Activated CD4-positive, alpha-beta T cell treated with anti-CD3 and anti-CD28 coated beads, Interleukin-2, amount 10 ng/mL, durations not matched to agents 7 days and 5 days (primary cell): ENCODE data around the gene TRAPPC11. TPM values are rescaled to one million over a fixed set of nuclear protein-coding genes. Genes with fewer than 3 reads are reported as not detected.

Experiments
- CTCF ChIA-PET: fragments of 350-600 bp; sonication (Branson Sonifier 250); formaldehyde crosslinking; loops from one replicate; lab custom pipeline; 2021; ENCODE audit warnings: antibody characterized with exemption; lab: Charles Lee
- POLR2A ChIA-PET: fragments of 350-600 bp; sonication (Branson Sonifier 250); formaldehyde crosslinking; loops from one replicate; lab custom pipeline; 2021; ENCODE audit warnings: antibody characterized with exemption; lab: Charles Lee
- DNase-seq: peaks from one replicate; pipeline ENCODE4 v3.0.0-alpha.2; 2020
- H3K27ac Mint-ChIP-seq: one replicate; pipeline ENCODE4 v1.8.0; 2021; ENCODE audit warnings: mild to moderate bottlenecking, moderate library complexity, mixed read lengths
- H3K27me3 Mint-ChIP-seq: one replicate; pipeline ENCODE4 v1.8.0; 2021; ENCODE audit warnings: mixed read lengths
- H3K36me3 Mint-ChIP-seq: one replicate; pipeline ENCODE4 v1.8.0; 2021; ENCODE audit warnings: low read depth, mixed read lengths
- H3K4me1 Mint-ChIP-seq: one replicate; pipeline ENCODE4 v1.8.0; 2021; ENCODE audit warnings: mixed read lengths
- H3K4me3 Mint-ChIP-seq: one replicate; pipeline ENCODE4 v1.8.0; 2021; ENCODE audit warnings: mild to moderate bottlenecking, moderate library complexity, mixed read lengths
- H3K9me3 Mint-ChIP-seq: one replicate; pipeline ENCODE4 v1.8.0; 2021; ENCODE audit warnings: mixed read lengths
- total RNA-seq, 2 experiments: library from RNA; stranded (reverse); gene quantifications; one replicate each; pipeline ENCODE4 v1.2.3, GENCODE V29; 2021

Gene TRAPPC11
- total RNA-seq, 2 experiments from 2014 or later: 28.0 to 33.1 TPM

DNA sequence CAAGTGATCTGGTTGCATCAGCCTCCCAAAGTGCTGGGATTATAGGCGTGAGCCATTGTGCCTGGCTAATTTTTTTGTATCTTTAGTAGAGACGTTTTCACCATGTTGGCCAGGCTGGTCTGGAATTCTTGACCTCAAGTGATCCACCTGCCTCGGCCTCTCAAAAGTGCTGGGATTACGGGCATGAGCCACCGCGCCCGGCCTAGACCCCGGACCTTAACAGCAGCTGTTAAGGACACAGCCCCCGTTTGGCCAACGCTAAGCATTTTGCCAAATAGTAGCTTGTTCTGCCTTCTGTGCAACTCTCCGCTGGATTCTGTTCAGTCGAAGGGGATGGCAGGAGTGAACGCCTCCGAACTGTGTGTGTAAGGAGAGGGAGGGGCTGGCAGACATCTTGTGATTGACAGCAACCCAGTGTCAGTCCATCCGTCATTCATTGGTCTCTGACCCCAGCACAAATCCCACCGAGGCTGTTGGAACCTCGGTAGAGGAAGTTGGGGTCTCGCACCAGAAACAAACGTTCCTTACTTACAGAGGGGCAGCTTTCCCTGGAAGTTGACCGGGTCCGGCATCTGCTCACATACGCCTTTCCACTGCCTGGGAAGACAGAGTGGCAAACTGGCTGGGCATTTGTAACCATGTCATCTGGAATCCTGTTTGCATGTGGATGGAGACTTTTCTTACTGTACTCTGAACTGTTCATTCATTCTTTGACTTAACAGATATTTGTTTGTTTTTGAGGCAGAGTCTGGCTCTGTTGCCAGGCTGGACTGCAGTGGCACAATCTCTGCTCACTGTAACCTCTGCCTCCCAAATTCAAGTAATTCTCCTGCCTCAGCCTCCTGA, 69.4 kb downstream of the TRAPPC11 start:
- peaks cover 7% of the 10 kb centered on the region for H3K27me3 Mint-ChIP-seq
- CTCF ChIA-PET: no interaction called here
- POLR2A ChIA-PET: no interaction called here
- no peaks in the 10 kb centered on the region for H3K9me3 Mint-ChIP-seq
- no peaks in the 10 kb centered on the region for H3K36me3 Mint-ChIP-seq
- H3K4me3 Mint-ChIP-seq: no peak overlapping the region
- H3K27ac Mint-ChIP-seq: no peak overlapping the region
- H3K4me1 Mint-ChIP-seq: peaks cover 7% of the 10 kb centered on the region
- DNase-seq: no peak

DNA sequence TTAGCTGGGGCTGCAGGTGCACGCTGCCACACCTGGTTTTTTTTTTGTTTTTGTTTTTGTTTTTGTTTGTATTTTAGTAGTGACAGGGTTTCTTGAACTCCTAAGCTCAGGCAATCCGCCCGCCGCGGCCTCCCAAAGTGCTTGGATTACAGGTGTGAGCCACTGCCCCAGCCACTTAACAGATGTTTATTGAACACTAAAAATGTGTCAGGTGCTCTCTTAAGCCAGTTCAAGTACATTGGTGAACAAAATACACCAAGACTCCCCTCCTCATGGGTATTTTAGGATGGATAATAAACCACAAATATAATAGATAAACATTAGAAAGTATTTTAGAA, 69.9 kb downstream of the TRAPPC11 start:
- Mint-ChIP-seq H3K4me3 (no peak overlapping the region), H3K36me3 (no peaks in the 10 kb centered on the region), H3K27me3 (peaks cover 7% of the 10 kb centered on the region), H3K4me1 (peaks cover under 1% of the 10 kb centered on the region), H3K9me3 (no peaks in the 10 kb centered on the region), H3K27ac (no peak overlapping the region)
- ChIA-PET POLR2A (no interaction called here), CTCF (no interaction called here)
- DNase-seq: no peak

DNA sequence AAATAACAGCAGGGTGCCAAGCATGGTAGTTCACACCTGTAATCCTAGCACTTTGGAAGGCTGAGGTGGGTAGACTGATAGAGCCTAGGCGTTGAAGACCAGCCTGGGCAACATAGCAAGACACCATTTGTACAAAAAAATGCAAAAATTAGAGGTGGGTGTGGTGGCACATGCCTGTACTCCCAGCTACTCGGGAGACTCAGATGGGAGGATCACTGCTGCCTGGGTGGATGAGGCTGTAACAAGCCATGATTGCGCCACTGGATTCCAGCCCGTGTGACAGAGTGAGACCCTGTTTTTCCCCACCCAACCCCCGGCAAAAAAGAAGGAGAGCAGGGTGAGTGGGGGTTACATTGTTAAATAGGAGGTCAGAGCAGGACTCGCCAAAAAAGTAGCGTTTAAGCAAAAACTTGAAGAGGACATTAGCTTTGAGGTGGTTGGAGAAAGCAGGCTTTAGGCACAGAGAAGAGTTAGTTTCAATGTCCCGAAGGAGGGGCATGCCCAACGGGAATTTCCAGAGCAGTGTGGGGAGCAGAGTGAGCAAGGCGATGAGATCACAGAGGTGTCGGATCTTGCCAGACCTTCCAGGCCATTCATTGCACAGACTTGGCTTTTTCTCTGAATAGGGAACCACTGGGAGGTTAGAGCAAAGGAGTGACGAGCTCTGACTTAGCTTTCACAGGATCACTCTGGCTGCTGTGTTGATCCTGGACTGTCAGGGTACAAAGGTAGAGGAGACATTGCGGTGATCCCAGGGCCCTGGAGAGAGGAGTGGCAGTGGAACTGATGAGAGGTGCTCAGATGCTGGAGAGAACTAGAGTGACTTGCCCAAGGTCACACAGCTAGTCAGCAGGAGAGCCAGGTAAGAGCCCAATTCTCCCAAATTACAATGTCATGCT, 70.6 kb downstream of the TRAPPC11 start:
- Mint-ChIP-seq H3K4me1 (no peaks in the 10 kb centered on the region), H3K9me3 (no peaks in the 10 kb centered on the region), H3K27ac (no peak overlapping the region), H3K4me3 (no peak overlapping the region), H3K27me3 (peaks cover 7% of the 10 kb centered on the region), H3K36me3 (no peaks in the 10 kb centered on the region)
- ChIA-PET POLR2A (no interaction called here), CTCF (no interaction called here)
- DNase-seq: no peak

DNA sequence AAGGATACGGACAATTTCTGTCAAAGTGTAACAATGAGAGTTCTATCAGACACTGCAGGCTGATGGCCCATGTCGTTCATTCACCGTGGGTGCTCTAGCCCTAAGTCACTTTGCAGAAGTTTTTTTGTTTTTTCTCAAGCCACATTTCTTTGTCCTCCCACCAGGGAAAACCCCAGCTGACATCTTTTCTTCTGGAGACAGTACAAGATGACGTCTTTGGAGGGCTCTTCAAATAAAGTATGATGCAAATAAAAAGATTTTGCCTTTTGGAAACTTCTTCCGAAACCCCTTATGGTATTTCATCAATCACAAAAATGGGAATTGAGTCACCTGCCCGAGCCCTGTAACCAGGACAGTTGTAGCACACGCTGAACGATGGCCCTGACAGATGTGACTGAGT, 73.2 kb downstream of the TRAPPC11 start:
- Mint-ChIP-seq H3K4me3 (no peak overlapping the region), H3K4me1 (no peaks in the 10 kb centered on the region), H3K36me3 (no peaks in the 10 kb centered on the region), H3K9me3 (no peaks in the 10 kb centered on the region), H3K27ac (no peak overlapping the region), H3K27me3 (no peaks in the 10 kb centered on the region)
- no peak for DNase-seq
- POLR2A ChIA-PET: no interaction called here
- CTCF ChIA-PET: no interaction called here

DNA sequence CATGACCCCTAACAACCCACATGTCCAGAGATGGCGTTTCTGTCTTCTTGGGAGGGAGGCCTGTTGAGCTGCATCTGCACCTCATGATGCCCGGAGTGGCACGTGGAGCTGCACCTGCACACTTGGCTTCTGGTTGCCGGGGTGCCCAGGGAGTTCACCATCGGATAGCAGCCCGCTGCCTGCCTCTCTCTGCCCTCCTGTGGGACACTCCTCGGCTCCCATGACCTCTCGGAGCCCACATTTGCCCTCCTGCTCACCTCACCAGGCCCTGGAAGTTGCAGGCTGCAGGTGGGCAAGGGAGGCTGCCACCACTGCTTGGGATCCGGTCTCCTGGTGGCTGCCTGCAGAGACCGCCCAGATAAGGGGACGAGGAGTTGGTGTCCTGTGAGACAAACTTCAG, 74.1 kb downstream of the TRAPPC11 start:
- Mint-ChIP-seq H3K4me1 (no peaks in the 10 kb centered on the region), H3K9me3 (no peaks in the 10 kb centered on the region), H3K36me3 (no peaks in the 10 kb centered on the region), H3K4me3 (no peak overlapping the region), H3K27me3 (no peaks in the 10 kb centered on the region), H3K27ac (no peak overlapping the region)
- no peak for DNase-seq
- ChIA-PET POLR2A (no interaction called here), CTCF (no interaction called here)

DNA sequence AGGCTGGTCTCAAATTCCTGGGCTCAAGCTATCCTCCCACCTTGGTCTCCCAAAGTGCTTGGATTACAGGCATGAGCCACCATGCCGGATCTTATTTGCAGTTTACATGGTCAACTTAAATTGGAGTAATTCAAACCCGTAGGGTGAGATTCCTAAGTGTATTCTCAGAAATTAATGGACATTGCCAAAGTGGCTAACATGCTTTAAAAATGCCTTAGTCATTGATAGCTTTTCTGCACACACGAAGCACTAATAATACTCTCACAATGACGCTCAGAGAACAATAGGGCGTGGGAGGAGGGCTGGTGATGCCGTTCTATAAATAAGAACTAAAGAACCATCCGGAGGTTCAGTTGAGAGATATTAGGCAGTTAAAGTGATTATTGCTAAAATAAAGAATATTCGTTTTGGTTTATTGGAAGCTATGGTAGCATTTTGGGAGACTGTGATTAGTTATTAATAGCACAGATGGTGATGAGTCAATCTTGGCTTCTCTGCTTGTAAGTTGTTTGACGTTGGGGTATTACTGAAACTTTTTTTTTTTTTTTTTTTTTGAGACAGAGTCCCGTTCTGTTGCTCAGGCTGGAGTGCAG, 79.1 kb downstream of the TRAPPC11 start:
- DNase-seq: no peak
- Mint-ChIP-seq H3K36me3 (no peaks in the 10 kb centered on the region), H3K4me1 (no peaks in the 10 kb centered on the region), H3K9me3 (no peaks in the 10 kb centered on the region), H3K4me3 (no peak overlapping the region), H3K27ac (no peak overlapping the region), H3K27me3 (no peaks in the 10 kb centered on the region)
- ChIA-PET CTCF (no interaction called here), POLR2A (no interaction called here)

DNA sequence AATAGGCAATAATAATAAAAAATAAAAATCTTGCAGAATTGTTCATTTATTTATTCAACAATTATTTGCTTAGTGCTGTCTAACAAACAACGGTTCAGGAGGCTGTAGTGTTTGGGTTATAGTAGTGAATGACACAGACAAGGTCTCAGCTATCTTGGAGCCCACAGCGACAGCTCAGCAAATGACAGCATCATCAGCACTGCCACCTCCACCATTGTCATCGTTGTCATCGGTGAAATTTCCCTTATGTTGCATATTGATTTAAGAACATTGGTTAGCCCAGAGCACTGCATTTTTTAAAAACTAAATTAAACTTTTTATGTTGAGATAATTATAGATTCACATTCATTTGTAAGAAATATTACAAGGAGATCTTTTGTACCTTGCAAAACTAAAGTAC, 79.9 kb downstream of the TRAPPC11 start:
- DNase-seq: no peak
- H3K4me1 Mint-ChIP-seq: no peaks in the 10 kb centered on the region
- CTCF ChIA-PET: no interaction called here
- H3K27me3 Mint-ChIP-seq: no peaks in the 10 kb centered on the region
- H3K36me3 Mint-ChIP-seq: no peaks in the 10 kb centered on the region
- no peak overlapping the region for H3K27ac Mint-ChIP-seq
- POLR2A ChIA-PET: no interaction called here
- no peaks in the 10 kb centered on the region for H3K9me3 Mint-ChIP-seq
- H3K4me3 Mint-ChIP-seq: no peak overlapping the region

DNA sequence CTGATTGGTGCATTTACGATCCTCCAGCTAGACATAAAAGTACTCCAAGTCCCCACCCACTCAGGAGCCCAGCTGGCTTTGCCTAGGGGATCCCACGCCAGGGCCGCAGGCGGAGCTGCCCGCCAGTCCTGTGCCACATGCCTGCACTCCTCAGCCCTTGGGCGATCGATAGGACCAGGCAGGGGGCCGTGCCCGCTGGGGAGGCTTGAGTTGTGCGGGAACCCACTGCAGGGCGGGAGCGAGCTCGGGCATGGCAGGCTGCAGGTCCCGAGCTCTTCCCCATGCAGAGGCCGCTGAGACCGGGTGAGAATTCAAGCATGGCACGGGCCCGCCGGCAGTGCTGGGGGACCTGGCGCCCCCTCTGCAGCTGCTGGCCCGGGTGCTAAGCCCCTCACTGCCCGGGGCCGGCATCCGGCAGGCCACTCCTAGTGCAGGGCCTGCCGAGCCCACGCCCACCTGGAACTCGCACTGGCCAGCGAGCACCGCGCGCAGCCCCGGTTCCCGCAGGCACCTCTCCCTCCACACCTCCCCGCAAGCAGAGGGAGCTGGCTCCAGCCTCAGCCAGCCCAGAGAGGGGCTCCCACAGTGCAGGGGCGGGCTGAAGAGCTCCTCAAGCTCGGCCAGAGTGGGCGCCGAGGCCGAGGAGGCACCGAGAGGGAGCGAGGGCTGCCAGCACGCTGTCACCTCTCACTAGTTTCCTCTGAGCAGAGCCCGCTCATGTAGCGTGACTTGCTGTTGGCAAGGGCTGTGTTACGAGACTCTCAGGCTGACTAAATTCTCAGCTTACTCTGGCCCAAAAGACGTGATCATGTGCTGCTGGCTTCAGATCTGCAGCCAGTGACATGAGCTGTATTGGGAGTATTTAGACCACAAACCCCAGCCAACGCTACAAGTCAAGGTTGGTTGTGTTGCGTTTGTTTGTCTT, 87.5 kb downstream of the TRAPPC11 start:
- Mint-ChIP-seq H3K36me3 (no peaks in the 10 kb centered on the region), H3K9me3 (no peaks in the 10 kb centered on the region), H3K27me3 (peaks cover 9% of the 10 kb centered on the region), H3K4me1 (no peaks in the 10 kb centered on the region), H3K4me3 (no peak overlapping the region), H3K27ac (no peak overlapping the region)
- CTCF ChIA-PET: no interaction called here
- POLR2A ChIA-PET: no interaction called here
- DNase-seq: no peak

DNA sequence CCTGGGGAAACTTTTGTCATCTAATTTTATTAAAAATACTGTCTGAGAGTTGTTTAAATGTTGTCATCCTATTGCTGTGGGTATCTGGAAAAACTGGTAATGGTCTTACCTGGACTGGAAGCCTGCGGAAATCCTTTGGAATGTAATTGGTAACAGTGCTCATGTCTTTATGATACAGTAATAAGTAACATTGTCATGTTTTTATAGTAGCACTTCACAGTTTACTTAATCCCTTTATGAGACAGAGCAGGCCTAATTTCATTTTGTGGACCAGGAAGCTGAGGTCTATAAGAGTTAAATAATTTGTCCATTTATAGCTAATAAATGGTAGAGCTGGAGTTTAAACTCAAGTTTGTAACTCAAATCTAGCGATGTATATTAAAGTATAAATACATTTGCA, 88.3 kb downstream of the TRAPPC11 start:
- Mint-ChIP-seq H3K4me3 (no peak overlapping the region), H3K4me1 (no peaks in the 10 kb centered on the region), H3K9me3 (no peaks in the 10 kb centered on the region), H3K27ac (no peak overlapping the region), H3K27me3 (peaks cover 9% of the 10 kb centered on the region), H3K36me3 (no peaks in the 10 kb centered on the region)
- DNase-seq: no peak
- ChIA-PET POLR2A (interaction anchor here (0.6 kb wide), 1 partner anchor 446 kb away, joined by 4 read pairs; no protein-coding TSS in a partner anchor), CTCF (no interaction called here)

DNA sequence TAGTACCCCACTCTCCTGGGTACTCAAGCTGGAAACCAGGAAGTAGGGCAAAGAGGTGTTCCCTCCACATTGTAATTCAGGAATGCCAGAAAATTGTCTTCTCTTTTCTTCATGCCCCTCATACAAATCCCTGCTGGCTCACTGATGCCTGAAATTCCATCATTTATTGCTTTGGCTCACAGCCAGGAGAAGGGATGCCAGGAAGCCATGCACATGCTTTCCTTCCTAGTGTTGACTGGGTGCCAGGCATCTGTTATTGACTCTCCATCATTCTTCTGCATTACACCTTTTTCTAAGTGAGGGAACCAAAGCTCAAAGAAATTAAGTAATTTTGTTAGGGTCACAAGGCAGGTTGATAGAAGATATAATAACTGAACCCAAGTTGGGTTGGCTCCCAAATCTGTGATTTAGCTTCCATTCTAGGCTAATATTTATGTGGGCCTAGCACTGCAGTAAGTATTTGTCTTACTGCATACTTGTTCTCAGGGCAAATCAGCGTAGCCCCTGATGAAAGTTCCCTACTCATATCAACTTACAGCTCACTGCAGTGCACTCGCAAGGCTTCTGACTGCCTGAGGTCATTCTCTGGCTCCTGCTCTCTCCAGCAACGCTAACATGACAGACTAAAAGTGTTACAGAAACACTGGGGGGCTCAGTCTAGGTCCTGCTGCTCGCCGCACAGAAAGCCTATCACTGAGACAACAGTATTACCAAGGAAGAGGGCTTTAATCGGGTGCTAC, 89.0 kb downstream of the TRAPPC11 start:
- no peaks in the 10 kb centered on the region for H3K9me3 Mint-ChIP-seq
- no peaks in the 10 kb centered on the region for H3K36me3 Mint-ChIP-seq
- POLR2A ChIA-PET: interaction anchor here (0.6 kb wide), 1 partner anchor 447 kb away, joined by 4 read pairs; no protein-coding TSS in a partner anchor
- H3K27ac Mint-ChIP-seq: no peak overlapping the region
- H3K4me3 Mint-ChIP-seq: no peak overlapping the region
- no peaks in the 10 kb centered on the region for H3K4me1 Mint-ChIP-seq
- CTCF ChIA-PET: no interaction called here
- no peak for DNase-seq
- peaks cover 9% of the 10 kb centered on the region for H3K27me3 Mint-ChIP-seq

DNA sequence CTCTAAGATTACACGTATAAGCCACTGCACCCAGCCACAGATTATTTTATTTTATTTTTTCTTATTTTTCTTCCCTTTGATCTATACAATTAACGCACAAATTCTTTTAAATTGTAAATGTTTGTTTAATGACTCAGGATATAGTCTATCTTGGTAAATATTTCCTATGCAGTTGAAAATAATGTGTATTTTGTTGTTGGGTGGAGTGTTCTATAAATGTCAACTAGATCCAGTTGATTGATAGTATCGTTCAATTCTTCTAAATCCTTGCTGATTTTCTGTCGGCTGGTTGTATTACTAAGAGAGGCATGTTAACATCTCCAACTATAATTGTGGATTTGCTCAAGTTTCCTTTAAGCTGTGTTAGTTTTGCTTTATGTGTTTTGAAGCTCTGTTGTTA, 92.0 kb downstream of the TRAPPC11 start:
- H3K27ac Mint-ChIP-seq: no peak overlapping the region
- peaks cover 12% of the 10 kb centered on the region for H3K27me3 Mint-ChIP-seq
- H3K9me3 Mint-ChIP-seq: no peaks in the 10 kb centered on the region
- DNase-seq: no peak
- no peaks in the 10 kb centered on the region for H3K36me3 Mint-ChIP-seq
- POLR2A ChIA-PET: no interaction called here
- H3K4me3 Mint-ChIP-seq: no peak overlapping the region
- H3K4me1 Mint-ChIP-seq: no peaks in the 10 kb centered on the region
- CTCF ChIA-PET: no interaction called here

DNA sequence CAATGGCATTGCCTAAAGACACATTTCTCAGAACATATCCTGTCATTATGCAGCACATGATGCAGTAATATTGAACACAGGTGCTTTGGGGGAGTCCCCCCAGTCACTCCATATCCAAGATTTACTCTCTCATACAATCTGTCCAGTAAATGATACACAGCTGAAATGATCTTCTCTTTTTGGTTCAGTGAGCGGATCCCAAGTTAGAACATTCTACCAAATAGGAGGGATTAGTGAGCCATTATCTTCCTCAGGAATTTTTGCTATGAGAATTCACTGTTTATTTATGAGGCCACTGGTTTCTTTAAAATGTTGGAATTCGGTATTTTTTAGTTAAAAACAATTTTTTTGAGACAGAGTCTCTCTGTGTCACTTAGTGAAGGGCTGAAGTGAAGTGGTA, 96.5 kb downstream of the TRAPPC11 start:
- no peaks in the 10 kb centered on the region for H3K4me1 Mint-ChIP-seq
- peaks cover 5% of the 10 kb centered on the region for H3K27me3 Mint-ChIP-seq
- CTCF ChIA-PET: no interaction called here
- H3K27ac Mint-ChIP-seq: no peak overlapping the region
- DNase-seq: no peak
- H3K36me3 Mint-ChIP-seq: no peaks in the 10 kb centered on the region
- H3K9me3 Mint-ChIP-seq: no peaks in the 10 kb centered on the region
- H3K4me3 Mint-ChIP-seq: no peak overlapping the region
- POLR2A ChIA-PET: no interaction called here
